Activated CD8-positive, alpha-beta memory T cell treated with anti-CD3 and anti-CD28 coated beads for 1 hour (primary cell): Measurements from ENCODE around the gene CCDC102B.

Source experiments
- DNase-seq, 2 donors: peaks; one replicate each; pipeline ENCODE4 v3.0.0-alpha.2; 2020; ENCODE audit warnings: low read depth in 1 of 2; ENCODE audit errors: extremely low read depth in 1 of 2

CCDC102B gene

GRCh38 chr18:69064063-69064462, 266.2 kb downstream of the CCDC102B start:
- DNase-seq, result no peak

GRCh38 chr18:69067048-69067447, 269.2 kb downstream of the CCDC102B start:
- no peak for DNase-seq

GRCh38 chr18:69071680-69072079, 273.8 kb downstream of the CCDC102B start:
- no peak for DNase-seq

- no peak for DNase-seq
These were observed 284.0 kb downstream of the CCDC102B start for GRCh38 chr18:69081846-69082245.

GRCh38 chr18:69082499-69082898, 284.6 kb downstream of the CCDC102B start:
- DNase-seq, result no peak

- no peak for DNase-seq
These were observed 288.1 kb downstream of the CCDC102B start for GRCh38 chr18:69085951-69086350.

GRCh38 chr18:69088973-69089372, 291.1 kb downstream of the CCDC102B start:
- DNase-seq, result no peak

GRCh38 chr18:69097349-69097748, 299.5 kb downstream of the CCDC102B start:
- no peak for DNase-seq

GRCh38 chr18:69102959-69103358, 305.1 kb downstream of the CCDC102B start:
- DNase-seq, result no peak
